AG09319 (cell line): ENCODE results near the gene LINGO1.

Experiments
- DNase-seq: peaks from one replicate; pipeline ENCODE4 v3.0.0-alpha.2; 2010; ENCODE audit warnings: low read depth; ENCODE audit errors: extremely low read depth
- CTCF ChIP-seq: IDR thresholded peaks from 2 replicates; pipeline ENCODE4 v1.5.1; 2011; ENCODE audit warnings: low read depth, mild to moderate bottlenecking, inconsistent platforms, low read length, moderate library complexity

The LINGO1 gene

GRCh38 chr15:77592758-77593157 is 40.0 kb downstream of the LINGO1 start:
- TF ChIP-seq CTCF = no peak
- DNase-seq = no peak

GRCh38 chr15:77591968-77592613 is 40.6 kb downstream of the LINGO1 start:
- no peak for TF ChIP-seq CTCF
- no peak for DNase-seq

GRCh38 chr15:77589839-77590238 is 42.9 kb downstream of the LINGO1 start:
- no peak for TF ChIP-seq CTCF
- no peak for DNase-seq

- no peak for DNase-seq
- no peak for TF ChIP-seq CTCF
Observed at GRCh38 chr15:77588126-77588525, 44.6 kb downstream of the LINGO1 start.

- no peak for TF ChIP-seq CTCF
- no peak for DNase-seq
Observed at GRCh38 chr15:77584691-77585090, 48.0 kb downstream of the LINGO1 start.

- DNase-seq = no peak
- 0 out of 2 replicates have a peak, but pooled peaks have one; percentile 4 for TF ChIP-seq CTCF
Observed at GRCh38 chr15:77584201-77584600, 48.5 kb downstream of the LINGO1 start.

GRCh38 chr15:77582763-77583162 is 49.9 kb downstream of the LINGO1 start:
- no peak for DNase-seq
- TF ChIP-seq CTCF = no peak
